ENCODE data around the gene ITGB4.
A peak's percentile ranks its signal among the peaks of the same experiment; 100 is the strongest.
"Not testable (repeated sequence)": the region's sequence is repeated elsewhere in the genome, so short reads cannot be mapped to it uniquely, and the experiment has no call there.

The ITGB4 gene

DNA sequence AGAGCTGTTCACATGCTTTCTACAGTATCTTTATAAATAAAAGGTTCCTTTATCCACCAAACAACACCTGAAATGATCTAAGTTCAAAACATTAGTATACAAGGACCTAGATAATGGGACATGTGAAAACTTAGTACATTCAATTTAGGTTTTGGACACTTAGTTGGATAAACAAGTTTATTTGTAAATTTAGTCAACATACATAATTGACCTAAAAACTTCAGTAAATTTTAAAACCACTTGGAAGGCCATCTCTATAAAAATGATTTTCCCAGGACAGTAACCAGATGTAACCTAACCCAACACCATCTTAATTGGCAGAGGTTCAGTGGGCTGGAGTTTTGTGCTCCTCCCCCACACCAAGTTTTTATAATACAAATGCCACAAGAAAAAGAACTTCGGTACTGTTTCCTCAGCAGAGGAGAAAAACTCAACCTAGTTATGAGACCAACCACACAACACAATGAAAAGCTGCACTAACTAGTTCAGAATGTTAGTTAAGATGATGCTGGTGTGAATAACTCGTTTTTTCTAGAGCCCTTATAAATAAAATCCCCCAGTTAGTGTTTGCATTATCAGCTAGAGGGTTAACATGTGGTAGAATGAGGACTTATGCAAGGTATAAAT, 56.1 kb downstream of the ITGB4 start:
- no peaks in the 10 kb centered on the region for H3K9me3 Mint-ChIP-seq
- no peaks in the 10 kb centered on the region for H3K27me3 Mint-ChIP-seq
- H3K4me3 Mint-ChIP-seq: peak overlapping the region; percentile 60
- H3K4me1 Mint-ChIP-seq: peaks cover 40% of the 10 kb centered on the region
- peaks cover 33% of the 10 kb centered on the region for H3K36me3 Mint-ChIP-seq
- no peak for ATAC-seq
- H3K27ac Mint-ChIP-seq: peak overlapping the region; percentile 96

DNA sequence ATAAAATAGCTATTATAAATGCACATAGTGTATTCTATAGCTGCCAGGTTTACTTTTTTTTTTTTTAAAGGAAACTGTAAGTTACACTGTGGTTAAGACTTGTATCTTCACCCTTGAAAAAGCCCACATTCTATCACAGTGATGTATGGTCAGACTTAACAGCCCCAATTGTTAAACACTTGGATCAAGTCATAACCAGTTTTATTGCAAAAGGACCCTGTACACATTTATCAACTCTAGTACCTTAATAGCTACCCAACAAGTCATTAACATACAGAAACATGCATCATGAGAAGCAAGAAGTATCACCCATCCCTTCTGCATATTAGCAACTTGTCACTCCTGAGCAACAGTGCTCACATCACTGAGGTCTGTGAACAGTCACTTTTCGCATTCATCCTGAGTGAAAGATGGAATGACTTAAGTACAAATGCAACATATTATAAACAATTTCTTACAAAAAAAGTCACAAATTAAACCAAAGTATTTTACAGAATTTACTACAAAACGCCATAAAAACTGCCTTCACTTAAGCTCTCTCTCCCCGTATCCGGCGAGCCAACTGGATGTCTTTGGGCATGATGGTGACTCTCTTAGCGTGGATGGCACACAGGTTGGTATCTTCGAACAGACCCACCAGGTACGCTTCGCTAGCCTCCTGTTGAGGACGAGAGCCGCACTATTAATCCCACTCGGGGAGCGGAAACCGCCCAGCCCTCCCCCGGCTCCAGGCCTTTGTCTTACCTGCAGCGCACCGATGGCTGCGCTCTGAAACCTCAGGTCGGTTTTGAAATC, 57.0 kb downstream of the ITGB4 start:
- Mint-ChIP-seq H3K36me3 (peaks cover 33% of the 10 kb centered on the region), H3K27ac (peak overlapping the region; percentile 96), H3K4me3 (peak overlapping the region; percentile 99), H3K4me1 (peaks cover 47% of the 10 kb centered on the region)
- ATAC-seq, H3K9me3 Mint-ChIP-seq, H3K27me3 Mint-ChIP-seq: not testable (repeated sequence)

DNA sequence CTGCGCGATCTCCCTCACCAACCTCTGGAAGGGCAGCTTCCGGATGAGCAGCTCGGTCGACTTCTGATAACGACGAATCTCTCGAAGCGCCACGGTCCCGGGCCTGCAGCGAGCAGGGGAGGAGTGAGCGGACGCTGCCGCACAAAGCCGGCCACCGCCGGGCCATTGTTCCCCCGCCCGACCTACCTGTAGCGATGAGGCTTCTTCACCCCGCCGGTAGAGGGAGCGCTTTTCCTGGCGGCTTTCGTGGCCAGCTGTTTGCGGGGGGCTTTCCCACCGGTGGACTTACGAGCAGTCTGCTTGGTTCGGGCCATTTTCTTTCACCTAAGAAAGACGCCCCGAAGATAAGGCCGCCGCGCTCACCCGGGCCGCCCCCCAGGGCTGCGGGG, 57.6 kb downstream of the ITGB4 start:
- no peak for ATAC-seq
- Mint-ChIP-seq H3K4me3 (peak overlapping the region; percentile 99), H3K4me1 (peaks cover 52% of the 10 kb centered on the region), H3K27me3 (no peaks in the 10 kb centered on the region), H3K36me3 (peaks cover 33% of the 10 kb centered on the region), H3K9me3 (no peaks in the 10 kb centered on the region), H3K27ac (peak overlapping the region; percentile 96)

DNA sequence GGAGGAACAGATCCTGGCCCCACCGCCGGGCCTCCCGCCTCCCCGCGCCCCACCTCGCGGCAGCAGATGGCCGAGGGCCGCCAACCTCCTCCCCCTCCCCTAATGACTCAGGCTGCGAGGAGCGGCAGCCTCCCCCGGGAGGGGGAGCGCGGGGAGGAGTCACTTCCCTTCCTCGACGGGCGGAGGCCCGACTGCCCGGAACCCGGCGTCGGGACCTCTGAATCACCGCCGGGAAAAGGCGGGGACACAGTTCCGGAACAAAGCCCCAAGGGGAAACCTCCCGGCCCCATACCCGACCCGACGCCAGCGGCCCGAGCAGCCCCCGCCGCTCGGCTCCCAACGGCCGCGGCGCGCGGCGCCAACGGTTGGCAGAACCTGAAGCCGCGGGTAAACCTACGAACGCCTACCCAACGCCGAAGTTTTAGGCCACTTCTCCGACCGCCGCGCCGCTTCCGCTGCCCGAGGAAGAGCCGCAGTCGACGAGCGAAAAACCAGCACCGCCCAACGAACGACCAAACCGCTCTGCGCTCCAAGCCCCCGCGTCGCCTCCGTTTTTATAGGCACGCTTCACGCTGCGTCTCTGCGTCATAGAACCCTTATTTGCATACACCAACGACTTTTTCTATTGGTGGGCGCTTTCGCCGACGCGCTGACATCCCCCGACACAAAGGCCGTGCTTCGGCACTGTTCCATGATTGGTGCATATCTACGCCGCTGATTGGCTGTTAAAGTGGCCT, 58.2 kb downstream of the ITGB4 start:
- H3K9me3 Mint-ChIP-seq: no peaks in the 10 kb centered on the region
- peak overlapping the region; percentile 96 for H3K27ac Mint-ChIP-seq
- H3K4me3 Mint-ChIP-seq: peak overlapping the region; percentile 99
- no peaks in the 10 kb centered on the region for H3K27me3 Mint-ChIP-seq
- ATAC-seq: peak; percentile 88
- peaks cover 33% of the 10 kb centered on the region for H3K36me3 Mint-ChIP-seq
- H3K4me1 Mint-ChIP-seq: peaks cover 52% of the 10 kb centered on the region

DNA sequence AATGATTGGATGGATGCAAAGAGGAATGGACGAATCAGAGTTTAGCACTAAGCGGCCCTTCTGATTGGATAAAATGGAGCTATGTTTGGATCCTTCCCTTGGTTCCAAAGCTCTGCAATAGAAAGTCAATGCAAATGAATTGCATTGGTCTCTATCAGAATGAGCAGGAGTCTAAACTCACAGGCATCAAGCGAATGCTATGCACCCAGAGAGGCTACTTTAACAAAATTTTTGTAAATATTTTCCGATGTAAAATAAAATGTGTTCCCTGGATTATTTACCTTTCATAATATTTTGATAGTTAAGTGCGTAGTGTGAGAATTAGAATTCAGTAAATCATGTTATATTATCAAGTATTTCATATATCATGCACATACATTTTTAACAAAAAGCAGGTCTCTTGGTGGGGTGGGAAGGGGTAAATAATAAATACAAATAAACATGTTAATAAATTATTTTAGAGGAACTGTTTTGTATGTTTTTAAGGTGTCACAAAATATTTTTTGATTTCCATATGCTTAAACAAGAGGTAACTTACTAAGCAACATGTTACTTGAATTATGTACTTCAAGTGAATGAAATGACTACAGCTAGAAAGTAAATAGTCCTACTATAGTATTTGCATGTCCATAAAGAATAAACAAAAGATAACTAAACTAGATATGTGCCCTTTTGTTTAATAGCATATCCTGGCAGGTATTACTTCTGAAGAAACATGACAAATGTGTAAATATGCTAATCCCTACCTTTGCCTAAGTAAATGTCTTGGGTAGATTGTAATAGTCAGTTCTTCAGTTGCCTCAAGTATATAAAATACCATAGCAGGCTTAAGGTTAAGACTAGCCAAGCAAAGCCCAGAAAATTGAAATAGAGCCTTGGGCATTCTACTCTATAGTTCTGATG, 59.0 kb downstream of the ITGB4 start:
- H3K27ac Mint-ChIP-seq: peak overlapping the region; percentile 96
- H3K4me1 Mint-ChIP-seq: peaks cover 55% of the 10 kb centered on the region
- peak overlapping the region; percentile 99 for H3K4me3 Mint-ChIP-seq
- H3K36me3 Mint-ChIP-seq: peaks cover 33% of the 10 kb centered on the region
- no peaks in the 10 kb centered on the region for H3K27me3 Mint-ChIP-seq
- H3K9me3 Mint-ChIP-seq: no peaks in the 10 kb centered on the region
- ATAC-seq: no peak

DNA sequence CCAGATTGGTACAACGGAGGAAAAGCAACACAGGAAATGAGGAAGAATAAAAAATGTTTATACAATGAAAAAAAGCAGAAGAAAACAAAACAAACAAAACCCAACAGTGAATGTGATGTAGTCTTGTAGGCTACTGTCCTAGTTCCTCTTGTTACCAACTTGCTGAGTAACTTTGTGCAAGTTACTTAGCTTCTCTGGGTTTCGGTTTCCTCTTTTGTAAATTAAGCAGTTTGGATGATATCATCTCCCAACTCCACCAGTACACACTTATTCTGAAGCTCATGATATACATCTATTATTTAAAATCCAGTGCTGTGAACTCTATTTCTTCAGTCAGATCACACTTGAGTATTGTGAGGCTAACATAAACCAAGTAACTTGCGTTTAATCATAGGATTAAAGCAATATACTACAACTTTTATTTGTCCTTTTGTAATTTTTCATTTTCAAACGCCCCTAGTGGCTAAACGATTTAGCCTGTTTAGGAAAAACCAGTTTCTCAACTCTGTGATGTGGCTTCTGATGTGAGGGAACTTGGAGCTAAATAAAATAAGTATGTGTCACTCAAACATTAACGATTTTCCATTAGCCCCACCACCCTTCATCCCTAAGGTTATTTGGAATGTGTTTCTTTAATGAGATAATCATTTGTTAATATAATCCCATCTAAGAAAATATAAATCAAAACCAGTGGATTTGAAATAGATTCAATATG, 62.0 kb downstream of the ITGB4 start:
- Mint-ChIP-seq H3K4me3 (peak overlapping the region; percentile 74), H3K27me3 (no peaks in the 10 kb centered on the region), H3K9me3 (no peaks in the 10 kb centered on the region), H3K4me1 (peaks cover 46% of the 10 kb centered on the region), H3K36me3 (peaks cover 17% of the 10 kb centered on the region), H3K27ac (peak overlapping the region; percentile 100)
- peak; percentile 17 for ATAC-seq

DNA sequence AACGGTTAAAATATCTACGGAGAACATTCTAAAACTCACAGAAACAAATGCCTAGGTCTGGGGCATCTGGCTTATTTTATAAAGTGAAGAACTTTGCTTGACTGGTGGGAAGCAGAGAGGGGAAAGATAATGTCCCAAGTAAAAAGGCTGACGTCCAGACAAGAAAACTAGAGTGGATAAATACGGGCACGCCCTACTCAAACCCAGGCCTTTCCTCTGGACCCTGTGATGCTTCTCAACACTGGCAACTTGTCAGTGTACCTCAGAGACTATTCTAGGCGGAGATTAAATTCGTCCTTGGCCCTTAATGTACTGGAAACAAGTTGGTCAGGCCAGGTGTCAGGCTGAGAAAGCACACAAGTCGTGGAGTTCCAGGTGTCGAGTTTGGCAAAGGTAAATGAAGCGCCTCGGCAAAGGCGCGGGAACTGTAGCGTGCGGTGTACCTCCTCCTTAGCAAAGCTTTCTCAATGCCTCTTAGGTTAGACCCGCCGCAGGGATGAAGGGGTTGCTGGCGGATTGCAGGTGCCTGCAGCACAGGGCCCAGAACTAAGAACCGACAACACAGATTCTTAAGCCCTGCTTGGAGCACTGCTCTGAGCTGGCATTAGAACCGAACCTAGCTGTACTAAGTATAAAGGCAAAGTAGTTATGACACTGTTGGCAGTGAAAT, 62.7 kb downstream of the ITGB4 start:
- Mint-ChIP-seq H3K27me3 (no peaks in the 10 kb centered on the region), H3K4me3 (peak overlapping the region; percentile 90), H3K4me1 (peaks cover 40% of the 10 kb centered on the region), H3K9me3 (no peaks in the 10 kb centered on the region), H3K36me3 (peaks cover 10% of the 10 kb centered on the region), H3K27ac (peak overlapping the region; percentile 100)
- ATAC-seq: peak; percentile 1

DNA sequence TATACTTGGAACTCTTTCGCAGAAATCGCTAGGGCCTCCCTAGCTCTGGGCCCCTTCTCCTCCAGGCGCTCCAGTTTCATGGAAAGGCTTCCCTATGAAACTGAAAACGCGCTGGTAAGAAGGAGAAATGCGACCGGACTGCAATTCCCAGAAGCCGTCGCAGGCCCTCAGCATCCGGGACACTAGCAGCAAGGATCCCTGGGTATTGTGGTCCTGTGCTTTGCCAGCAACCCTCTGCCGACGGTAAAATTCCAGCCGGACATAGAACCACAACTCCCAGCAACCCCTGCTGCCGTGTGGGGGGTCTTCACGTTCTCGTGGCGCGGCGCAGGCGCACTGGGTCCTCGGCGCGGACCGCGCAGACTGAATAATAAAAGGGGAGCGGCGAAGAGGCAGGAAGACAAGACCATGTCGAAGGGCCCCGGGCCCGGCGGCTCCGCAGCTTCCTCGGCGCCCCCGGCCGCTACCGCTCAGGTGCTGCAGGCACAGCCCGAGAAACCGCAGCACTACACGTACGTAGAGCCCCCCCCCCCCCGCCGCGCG, 63.3 kb downstream of the ITGB4 start, which contains the start of gene UNK:
UNK (plus strand) TSS at position 334 of the 543 bp plus-strand sequence; CDS start at position 409, 75 bp downstream.
- Mint-ChIP-seq H3K4me1 (peaks cover 40% of the 10 kb centered on the region), H3K27ac (peak within 1 kb of the TSS; percentile 100), H3K9me3 (no peaks in the 10 kb centered on the region), H3K27me3 (no peaks in the 10 kb centered on the region), H3K4me3 (peak within 1 kb of the TSS; percentile 90), H3K36me3 (peaks cover 4% of the 10 kb centered on the region)
- peak; percentile 92 for ATAC-seq

DNA sequence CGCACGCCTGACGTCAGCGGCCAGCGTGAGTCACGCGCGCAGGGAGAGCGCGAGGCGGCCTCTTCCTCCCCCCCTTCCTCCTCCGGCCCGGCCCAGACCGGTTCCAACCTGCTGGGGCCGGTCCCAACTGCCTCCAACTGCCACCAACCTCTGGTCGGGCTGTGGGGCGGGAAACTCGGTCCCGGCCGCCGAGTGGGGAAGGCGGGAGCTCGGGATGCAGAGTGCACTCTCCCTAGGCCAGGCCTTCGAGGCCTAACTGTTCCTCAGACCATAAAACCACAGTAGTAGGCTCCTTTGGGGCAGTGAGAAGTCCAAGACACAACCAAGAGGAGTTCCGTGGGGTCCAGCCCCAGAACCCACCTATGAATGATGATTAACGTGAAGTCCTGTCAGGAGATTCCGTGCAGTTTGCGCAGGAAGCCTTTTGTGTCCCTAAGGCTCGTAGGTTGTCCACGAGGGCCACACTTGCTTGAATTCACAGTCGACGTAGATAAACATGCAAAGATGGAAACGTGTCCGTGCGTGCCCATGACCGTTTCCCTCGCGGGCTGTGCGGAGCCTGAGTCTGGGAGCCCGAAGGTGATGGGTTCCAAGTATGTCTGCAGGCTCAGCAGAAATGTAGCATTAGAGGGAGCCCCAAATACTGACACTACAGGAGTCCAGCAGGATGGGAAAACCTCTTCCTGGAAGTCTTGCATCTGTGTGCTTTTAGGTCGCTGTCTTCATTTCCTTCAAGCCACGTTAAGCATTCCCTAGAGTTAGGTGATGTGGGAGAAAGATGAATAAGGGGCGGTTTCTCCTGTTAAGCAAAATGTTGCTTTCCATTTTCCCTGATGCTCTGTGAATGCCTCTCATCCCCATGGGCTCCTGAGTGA, 64.0 kb downstream of the ITGB4 start:
- Mint-ChIP-seq H3K27ac (peak overlapping the region; percentile 100), H3K36me3 (no peaks in the 10 kb centered on the region), H3K4me3 (peak overlapping the region; percentile 90), H3K27me3 (no peaks in the 10 kb centered on the region), H3K9me3 (no peaks in the 10 kb centered on the region), H3K4me1 (peaks cover 35% of the 10 kb centered on the region)
- ATAC-seq: peak; percentile 91

DNA sequence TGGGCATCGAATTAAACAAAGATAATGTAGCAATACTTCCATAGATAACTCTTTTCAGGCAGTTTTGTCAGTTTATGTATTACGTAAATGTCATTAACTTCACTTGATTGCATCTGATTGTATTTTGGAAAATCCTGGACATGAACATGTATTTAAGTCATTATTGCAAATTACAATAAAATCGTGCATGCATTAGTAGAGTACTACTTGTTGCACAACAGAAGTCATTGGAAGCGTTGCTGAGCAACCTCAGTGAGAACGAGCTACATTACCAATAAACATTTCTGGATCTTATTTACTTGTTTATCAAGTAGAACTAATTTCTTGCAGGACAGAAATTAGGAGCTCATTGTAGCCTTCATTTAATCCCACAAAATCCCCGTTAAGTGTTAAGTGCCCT, 70.0 kb downstream of the ITGB4 start:
- Mint-ChIP-seq H3K27me3 (no peaks in the 10 kb centered on the region), H3K4me1 (peaks cover 10% of the 10 kb centered on the region), H3K9me3 (no peaks in the 10 kb centered on the region), H3K4me3 (no peak overlapping the region), H3K36me3 (no peaks in the 10 kb centered on the region), H3K27ac (no peak overlapping the region)
- no peak for ATAC-seq

DNA sequence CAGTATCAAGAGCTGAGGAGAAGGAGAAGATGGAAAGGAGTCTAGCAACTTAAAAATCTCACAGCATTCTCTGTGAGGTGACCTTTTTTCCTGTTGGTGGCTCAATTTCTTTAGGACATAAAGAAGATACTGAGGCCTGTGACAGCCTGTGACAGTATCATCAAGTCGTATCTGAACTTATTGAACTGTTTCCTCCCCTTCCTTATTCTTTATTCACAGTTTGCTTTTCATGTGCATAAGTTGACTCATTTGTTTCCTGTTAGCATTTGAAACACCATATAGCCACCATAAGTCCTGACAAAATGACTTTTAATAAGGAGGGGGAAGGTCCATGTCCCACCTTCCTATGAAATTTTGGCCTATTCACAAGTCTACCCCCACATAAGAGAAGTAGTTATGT, 72.2 kb downstream of the ITGB4 start:
- Mint-ChIP-seq H3K36me3 (no peaks in the 10 kb centered on the region), H3K4me3 (no peak overlapping the region), H3K9me3 (no peaks in the 10 kb centered on the region), H3K27ac (no peak overlapping the region), H3K4me1 (no peaks in the 10 kb centered on the region), H3K27me3 (no peaks in the 10 kb centered on the region)
- ATAC-seq: no peak

DNA sequence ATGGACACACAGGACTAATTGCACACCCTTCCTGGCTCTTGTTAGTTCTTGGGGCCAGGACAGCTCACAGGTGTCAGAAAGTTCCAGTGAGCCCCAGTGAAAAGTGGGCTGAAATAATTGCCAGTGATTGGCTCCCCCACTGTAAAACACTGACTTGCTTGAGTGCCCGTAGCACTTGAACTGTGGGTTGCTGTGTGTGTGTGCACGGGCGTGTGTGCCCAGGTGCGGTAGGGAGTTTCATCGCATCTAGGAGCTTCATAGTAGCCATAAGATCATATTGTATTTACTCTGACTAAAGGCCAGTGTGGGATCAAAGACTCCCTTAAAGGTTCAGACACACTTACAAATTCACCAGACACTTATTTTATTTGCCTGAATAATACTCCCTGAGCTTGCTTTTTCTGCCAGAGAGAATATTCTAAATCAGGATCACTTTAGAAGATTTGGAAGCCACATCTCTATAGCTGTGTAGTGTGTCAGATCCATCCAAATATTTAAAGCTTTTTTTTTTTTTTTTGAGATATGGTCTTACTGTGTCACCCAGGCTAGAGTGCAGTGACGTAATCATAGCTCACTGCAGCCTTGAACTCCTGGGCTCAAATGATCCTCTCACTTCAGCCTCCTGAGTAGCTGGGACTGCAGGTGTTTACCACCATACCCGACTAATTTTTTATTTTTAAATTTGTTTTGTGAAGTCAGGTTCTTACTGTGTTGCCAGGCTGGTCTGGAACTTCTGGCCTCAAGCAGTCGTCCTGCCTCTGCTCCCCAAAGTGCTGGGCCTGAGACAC, 74.8 kb downstream of the ITGB4 start:
- H3K27me3 Mint-ChIP-seq: no peaks in the 10 kb centered on the region
- no peak for ATAC-seq
- H3K36me3 Mint-ChIP-seq: peaks cover 10% of the 10 kb centered on the region
- peaks cover 8% of the 10 kb centered on the region for H3K4me1 Mint-ChIP-seq
- no peak overlapping the region for H3K27ac Mint-ChIP-seq
- H3K4me3 Mint-ChIP-seq: no peak overlapping the region
- H3K9me3 Mint-ChIP-seq: no peaks in the 10 kb centered on the region
